ENCODE measurements around the gene ZFYVE21.

The ZFYVE21 gene

GRCh38 chr14:103735815-103736545, 20.4 kb downstream of the ZFYVE21 start:
- no peak overlapping the region for H3K4me3 ChIP-seq (ENCODE audit: low read depth, low read length)

GRCh38 chr14:103736546-103737431, 21.2 kb downstream of the ZFYVE21 start:
- no peak overlapping the region for H3K4me3 ChIP-seq (ENCODE audit: low read depth, low read length)

GRCh38 chr14:103737432-103738045, 21.9 kb downstream of the ZFYVE21 start:
- H3K4me3 ChIP-seq (ENCODE audit: low read depth, low read length) = no peak overlapping the region

GRCh38 chr14:103738166-103738565, 22.6 kb downstream of the ZFYVE21 start:
- no peak overlapping the region for H3K4me3 ChIP-seq (ENCODE audit: low read depth, low read length)

- H3K4me3 ChIP-seq (ENCODE audit: low read depth, low read length) = no peak overlapping the region
Measured at GRCh38 chr14:103738701-103739451, 23.3 kb downstream of the ZFYVE21 start.

GRCh38 chr14:103739466-103739792, 23.8 kb downstream of the ZFYVE21 start:
- H3K4me3 ChIP-seq (ENCODE audit: low read depth, low read length) = no peak overlapping the region

GRCh38 chr14:103739793-103740501, 24.3 kb downstream of the ZFYVE21 start:
- no peak overlapping the region for H3K4me3 ChIP-seq (ENCODE audit: low read depth, low read length)

GRCh38 chr14:103740991-103741689, 25.5 kb downstream of the ZFYVE21 start:
- no peak overlapping the region for H3K4me3 ChIP-seq (ENCODE audit: low read depth, low read length)

- H3K4me3 ChIP-seq (ENCODE audit: low read depth, low read length) = no peak overlapping the region
Measured at GRCh38 chr14:103741876-103742275, 26.3 kb downstream of the ZFYVE21 start.

GRCh38 chr14:103742499-103743255, 27.1 kb downstream of the ZFYVE21 start:
- no peak overlapping the region for H3K4me3 ChIP-seq (ENCODE audit: low read depth, low read length)

- no peak overlapping the region for H3K4me3 ChIP-seq (ENCODE audit: low read depth, low read length)
Measured at GRCh38 chr14:103743691-103744090, 28.1 kb downstream of the ZFYVE21 start.

GRCh38 chr14:103744621-103745395, 29.2 kb downstream of the ZFYVE21 start:
- no peak overlapping the region for H3K4me3 ChIP-seq (ENCODE audit: low read depth, low read length)

- no peak overlapping the region for H3K4me3 ChIP-seq (ENCODE audit: low read depth, low read length)
Measured at GRCh38 chr14:103745424-103745823, 29.8 kb downstream of the ZFYVE21 start.

GRCh38 chr14:103746701-103747100, 31.1 kb downstream of the ZFYVE21 start:
- H3K4me3 ChIP-seq (ENCODE audit: low read depth, low read length) = no peak overlapping the region

GRCh38 chr14:103748534-103748857, 32.9 kb downstream of the ZFYVE21 start:
- H3K4me3 ChIP-seq (ENCODE audit: low read depth, low read length) = no peak overlapping the region

- H3K4me3 ChIP-seq (ENCODE audit: low read depth, low read length) = no peak overlapping the region
Measured at GRCh38 chr14:103749452-103749851, 33.8 kb downstream of the ZFYVE21 start.

- no peak overlapping the region for H3K4me3 ChIP-seq (ENCODE audit: low read depth, low read length)
Measured at GRCh38 chr14:103749860-103750259, 34.2 kb downstream of the ZFYVE21 start.

GRCh38 chr14:103753774-103754173, 38.2 kb downstream of the ZFYVE21 start:
- no peak overlapping the region for H3K4me3 ChIP-seq (ENCODE audit: low read depth, low read length)
